Measurements from ENCODE around the gene XRCC6.
"Not testable (repeated sequence)": the region's sequence is repeated elsewhere in the genome, so short reads cannot be mapped to it uniquely, and the experiment has no call there.

Gene XRCC6

DNA sequence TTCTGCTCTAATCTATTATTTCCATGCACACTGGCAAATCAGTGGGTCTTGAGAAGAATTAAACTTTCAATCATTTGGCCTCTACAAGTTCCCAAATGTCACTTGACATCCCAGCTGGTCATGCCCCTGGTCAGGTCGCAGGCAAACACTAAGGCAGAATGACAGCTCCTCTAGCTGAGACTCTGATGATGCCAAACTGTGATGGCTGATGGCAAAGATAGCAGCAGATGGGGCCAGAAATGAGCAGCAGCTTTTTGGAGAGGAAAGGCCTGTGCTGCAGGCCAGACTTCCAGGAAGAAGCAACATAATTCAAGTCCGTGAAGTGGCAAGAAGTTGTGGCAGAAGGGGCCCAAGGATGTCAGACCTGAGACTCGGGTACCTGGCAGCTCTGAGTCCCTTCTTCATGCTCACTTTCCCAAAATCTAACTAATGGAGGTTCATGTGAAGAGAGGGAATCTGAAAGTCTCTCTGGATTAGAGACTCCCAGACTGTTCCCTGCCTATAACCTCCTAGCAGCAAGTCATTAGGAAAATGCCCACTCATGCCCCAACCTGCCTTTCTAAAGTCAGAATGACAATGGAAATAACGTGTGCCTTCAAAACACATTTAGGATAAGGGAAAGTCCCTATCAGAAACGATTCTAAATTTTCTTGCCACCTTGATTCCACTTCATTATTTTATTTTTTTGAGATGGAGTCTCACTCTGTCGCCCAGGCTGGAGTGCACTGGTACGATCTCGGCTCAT lies 22.0 kb upstream of the XRCC6 start:
- no peak for DNase-seq

DNA sequence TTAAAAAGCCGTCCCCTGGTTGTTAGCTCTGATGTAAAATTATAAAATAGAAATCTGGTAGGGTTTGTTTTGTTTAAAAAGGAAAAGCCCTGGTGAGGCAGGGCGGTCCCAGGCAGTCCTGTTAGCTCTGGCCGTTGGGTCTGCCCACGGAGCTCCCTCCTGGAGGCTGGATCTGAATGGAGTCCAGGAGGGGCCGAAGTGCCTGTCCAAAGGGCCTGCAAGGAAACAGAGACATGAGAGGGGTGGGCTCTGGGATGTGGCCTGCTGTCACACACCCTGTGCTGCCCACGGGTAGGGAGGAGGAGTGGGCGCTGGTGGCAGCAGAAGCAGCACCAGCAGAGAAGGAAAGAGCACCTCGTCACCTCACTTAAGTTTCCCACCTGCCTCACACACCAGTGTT lies 20.1 kb upstream of the XRCC6 start:
- DNase-seq: no peak

DNA sequence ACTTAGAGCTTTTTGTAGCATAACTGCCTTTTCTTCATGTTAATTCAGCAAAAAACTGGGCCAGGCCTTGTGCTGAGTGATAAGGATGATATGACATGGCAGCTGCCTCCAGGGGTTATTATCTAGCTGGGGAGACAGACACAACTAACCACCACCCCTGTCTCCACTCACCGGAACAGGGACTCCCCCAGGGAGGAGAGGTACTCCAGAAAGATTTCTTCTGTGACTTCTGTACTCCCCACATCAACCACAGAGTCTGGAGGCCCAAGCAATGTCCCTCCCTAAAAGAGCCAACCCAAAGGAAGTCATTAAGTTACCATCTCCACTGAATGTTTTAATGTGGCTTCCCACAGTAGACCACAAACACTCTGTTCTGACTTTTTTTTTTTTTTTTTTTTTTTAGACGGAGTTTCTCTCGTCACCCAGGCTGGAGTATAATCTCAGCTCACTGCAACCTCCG lies 17.2 kb upstream of the XRCC6 start:
- DNase-seq: no peak

- DNase-seq: no peak
These were observed 12.7 kb upstream of the XRCC6 start for GRCh38 chr22:41608386-41608785.

GRCh38 chr22:41612603-41613306 lies 8.3 kb upstream of the XRCC6 start:
- no peak for DNase-seq

- no peak for DNase-seq
These were observed 7.6 kb upstream of the XRCC6 start for GRCh38 chr22:41613456-41613855.

GRCh38 chr22:41619979-41620588 lies 1.0 kb upstream of the XRCC6 start:
- DNase-seq: no peak

DNA sequence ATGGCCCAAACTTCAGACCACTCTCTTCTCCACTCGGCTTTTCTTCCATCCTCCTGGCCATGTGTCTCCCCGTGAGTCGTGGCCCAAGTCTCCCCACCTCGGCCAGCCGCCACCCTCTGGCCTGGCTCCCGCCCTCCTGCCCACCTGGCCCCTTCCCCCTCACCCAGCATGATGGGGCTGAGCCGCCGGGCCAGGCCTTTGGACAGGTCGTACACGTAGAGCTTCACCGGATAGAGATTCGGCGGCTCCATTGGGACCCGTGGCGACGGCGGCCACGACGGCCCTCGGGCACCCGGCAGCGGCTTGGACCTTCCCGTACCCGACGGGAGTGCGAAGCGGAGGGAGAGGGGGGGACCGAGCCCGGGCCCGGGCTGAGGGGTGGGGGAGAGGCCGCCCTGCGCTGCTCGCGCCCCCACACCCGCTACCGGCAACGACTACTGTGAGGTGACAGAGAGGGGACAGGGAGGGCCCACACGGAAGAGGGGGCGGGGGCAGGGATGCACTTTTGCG lies 451 bp upstream of the XRCC6 start, which contains the start of gene DESI1:
TSS of gene DESI1 (minus strand) at position 455 of the 510 bp plus-strand sequence. CDS start at position 251, 204 bp downstream.
- no peak for DNase-seq

DNA sequence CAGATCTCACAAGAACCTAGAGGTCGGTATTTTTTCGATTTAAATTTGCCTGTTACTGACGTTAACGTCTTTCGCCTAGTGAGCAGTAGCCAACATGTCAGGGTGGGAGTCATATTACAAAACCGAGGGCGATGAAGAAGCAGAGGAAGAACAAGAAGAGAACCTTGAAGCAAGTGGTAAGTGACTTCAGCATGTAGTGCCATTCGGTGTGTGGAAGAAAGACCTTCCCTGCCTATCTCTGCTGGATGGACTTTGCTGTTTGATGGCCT lies 750 bp downstream of the XRCC6 start:
- DNase-seq: no peak

GRCh38 chr22:41625577-41625976 lies 4.5 kb downstream of the XRCC6 start:
- no peak for DNase-seq

DNA sequence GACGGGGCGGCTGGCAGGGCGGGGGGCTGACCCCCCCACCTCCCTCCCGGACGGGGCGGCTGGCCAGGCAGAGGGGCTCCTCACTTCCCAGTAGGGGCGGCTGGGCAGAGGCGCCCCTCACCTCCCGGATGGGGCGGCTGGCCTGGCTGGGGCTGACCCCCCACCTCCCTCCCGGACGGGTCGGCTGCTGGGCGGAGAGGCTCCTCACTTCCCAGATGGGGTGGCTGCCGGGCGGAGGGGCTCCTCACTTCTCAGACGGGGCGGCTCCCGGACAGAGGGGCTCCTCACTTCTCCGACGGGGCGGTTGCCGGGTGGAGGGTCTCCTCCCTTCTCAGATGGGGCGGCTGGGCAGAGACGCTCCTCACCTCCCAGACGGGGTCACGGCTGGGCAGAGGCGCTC lies 10.0 kb downstream of the XRCC6 start:
- not testable (repeated sequence) for DNase-seq

DNA sequence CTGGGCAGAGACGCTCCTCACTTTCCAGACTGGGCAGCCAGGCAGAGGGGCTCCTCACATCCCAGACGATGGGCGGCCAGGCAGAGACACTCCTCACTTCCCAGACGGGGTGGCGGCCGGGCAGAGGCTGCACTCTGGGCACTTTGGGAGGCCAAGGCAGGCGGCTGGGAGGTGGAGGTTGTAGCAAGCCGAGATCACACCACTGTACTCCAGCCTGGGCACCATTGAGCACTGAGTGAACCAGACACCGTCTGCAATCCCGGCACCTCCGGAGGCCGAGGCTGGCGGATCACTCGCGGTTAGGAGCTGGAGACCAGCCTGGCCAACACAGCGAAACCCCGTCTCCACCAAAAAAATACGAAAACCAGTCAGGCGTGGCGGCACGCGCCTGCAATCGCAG lies 10.5 kb downstream of the XRCC6 start:
- DNase-seq: not testable (repeated sequence)

DNA sequence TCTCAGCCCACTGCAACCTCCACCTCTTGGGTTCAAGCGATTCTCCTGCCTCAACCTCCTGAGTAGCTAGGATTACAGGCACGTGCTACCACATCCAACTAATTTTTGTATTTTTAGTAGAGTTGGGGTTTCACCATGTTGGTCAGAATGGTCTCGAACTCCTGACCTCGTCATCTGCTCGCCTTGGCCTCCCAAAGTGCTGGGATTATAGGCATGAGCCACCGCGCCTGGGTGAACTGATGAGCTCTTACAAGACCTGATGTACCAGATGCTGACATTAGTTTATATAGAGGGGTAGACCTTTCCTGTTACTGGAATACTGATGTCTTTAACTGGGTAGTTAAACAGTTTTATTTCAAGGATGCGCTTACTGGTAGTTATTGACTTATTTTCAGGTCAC lies 13.5 kb downstream of the XRCC6 start:
- DNase-seq: not testable (repeated sequence)

DNA sequence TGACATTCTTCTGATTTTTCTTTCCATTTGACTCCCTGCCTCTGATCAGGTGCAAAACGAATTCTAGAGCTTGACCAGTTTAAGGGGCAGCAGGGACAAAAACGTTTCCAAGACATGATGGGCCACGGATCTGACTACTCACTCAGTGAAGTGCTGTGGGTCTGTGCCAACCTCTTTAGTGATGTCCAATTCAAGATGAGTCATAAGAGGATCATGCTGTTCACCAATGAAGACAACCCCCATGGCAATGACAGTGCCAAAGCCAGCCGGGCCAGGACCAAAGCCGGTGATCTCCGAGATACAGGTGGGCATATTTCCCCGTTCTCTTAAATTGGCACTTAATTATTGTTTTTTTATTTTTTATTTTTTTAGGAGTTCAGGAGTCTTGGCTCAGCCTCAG lies 15.4 kb downstream of the XRCC6 start:
- DNase-seq: no peak

GRCh38 chr22:41637623-41638022 lies 16.5 kb downstream of the XRCC6 start:
- not testable (repeated sequence) for DNase-seq

DNA sequence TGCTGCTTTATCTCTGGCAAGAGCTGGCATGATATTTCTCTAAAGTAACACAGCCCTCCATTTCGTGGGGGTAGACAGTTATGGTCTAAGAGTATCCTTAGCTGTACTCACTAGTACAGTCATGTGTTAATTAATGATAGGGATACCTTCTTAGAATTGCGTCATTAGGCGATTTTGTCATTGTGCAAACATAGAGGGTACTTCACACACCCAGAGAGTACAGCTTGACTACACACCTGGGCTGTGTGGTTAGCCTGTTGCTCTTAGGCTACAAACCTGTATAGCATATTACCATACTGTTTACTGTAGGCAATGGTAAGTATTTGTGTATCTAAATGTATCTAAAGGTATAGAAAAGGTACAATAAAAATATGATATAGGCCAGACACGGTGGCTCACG lies 17.0 kb downstream of the XRCC6 start:
- DNase-seq: no peak

GRCh38 chr22:41638748-41639147 lies 17.7 kb downstream of the XRCC6 start:
- no peak for DNase-seq

DNA sequence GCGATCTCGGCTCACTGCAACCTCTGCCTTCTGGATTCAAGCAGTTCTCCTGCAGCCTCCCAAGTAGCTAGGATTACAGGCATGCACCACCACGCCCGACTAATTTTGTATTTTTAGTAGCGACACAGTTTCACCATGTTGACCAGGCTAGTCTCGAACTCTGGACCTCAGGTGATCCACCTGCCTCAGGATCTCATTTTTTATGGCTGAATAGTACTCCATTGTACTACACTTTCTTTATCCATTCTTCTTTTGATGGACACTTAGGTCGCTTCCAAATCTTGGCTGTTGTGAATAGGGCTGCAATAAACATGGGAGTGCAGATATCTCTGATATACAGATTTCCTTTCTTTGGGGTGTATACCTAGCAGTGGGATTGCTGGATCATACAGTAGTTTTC lies 20.8 kb downstream of the XRCC6 start:
- no peak for DNase-seq

- no peak for DNase-seq
These were observed 21.4 kb downstream of the XRCC6 start for GRCh38 chr22:41642331-41643110.

DNA sequence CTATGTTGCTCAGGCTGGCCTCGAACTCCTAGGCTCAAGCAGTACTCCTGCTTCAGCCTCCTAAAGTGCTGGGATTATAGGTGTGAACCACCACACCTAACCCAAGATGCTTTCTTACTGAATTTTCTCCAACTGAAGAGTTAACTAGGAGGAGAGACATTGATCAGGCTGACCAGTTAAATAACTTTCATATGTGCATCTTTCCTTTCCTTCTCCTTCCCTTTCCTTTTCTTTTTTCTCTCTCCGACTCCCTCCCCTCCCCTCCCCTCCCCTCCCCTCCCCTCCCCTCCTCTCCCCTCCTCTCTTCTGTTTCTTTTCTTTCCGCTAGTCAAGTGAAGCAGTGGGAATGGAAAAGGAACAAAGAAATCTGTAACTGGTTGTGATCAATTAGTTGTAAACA lies 26.7 kb downstream of the XRCC6 start:
- no peak for DNase-seq

GRCh38 chr22:41648432-41648831 lies 27.3 kb downstream of the XRCC6 start:
- no peak for DNase-seq

DNA sequence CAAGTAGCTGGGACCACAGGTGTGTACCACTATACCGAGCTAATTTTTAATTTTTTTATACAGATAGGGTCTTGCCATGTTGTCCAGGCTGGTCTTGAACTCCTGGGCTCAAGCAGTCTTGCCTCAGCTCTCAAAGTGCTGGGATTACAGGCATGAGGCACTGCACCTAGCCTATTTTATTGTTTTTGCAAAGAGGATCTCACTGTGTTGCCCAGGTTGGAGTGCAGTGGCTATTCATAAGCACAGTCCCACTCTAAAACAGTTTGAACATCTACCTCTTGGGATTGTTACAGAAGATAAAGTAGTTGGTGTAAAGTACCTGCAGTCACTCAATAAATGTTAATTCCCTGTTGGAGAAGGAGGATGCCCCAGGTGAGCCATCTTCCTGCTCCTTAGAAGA lies 29.1 kb downstream of the XRCC6 start:
- DNase-seq: no peak

- no peak for DNase-seq
These were observed 29.7 kb downstream of the XRCC6 start for GRCh38 chr22:41650821-41651220.
